Testis (tissue), 2 donors: ENCODE results near the gene ASB2.

ENCODE experiments used
- CTCF ChIP-seq, 3 experiments: fragments of 450-650 bp in 2 of 3; fragments of 200-600 bp in 1 of 3; sonication (generic) in 1 of 3; IDR thresholded peaks; one replicate each; pipeline ENCODE4 v1.5.1; 2016 to 2019; ENCODE audit warnings: antibody characterized with exemption in 3 of 3, mild to moderate bottlenecking in 2 of 3, moderate library complexity in 1 of 3
- POLR2A ChIP-seq: fragments of 450-650 bp; IDR thresholded peaks from one replicate; pipeline ENCODE4 v1.6.1; 2017; ENCODE audit warnings: antibody characterized with exemption, mild to moderate bottlenecking, moderate library complexity

- TF ChIP-seq CTCF (IDR thresholded peaks at IDR 0.05): peak in 2 of 3 experiments; percentile 29 to 53
- no peak for TF ChIP-seq POLR2A
Observed at GRCh38 chr14:93936245-93936644, 40.1 kb downstream of the ASB2 start.
